Right atrium auricular region (tissue), 2 donors: ENCODE results near the gene DOCK4. TPM values are rescaled to one million over a fixed set of nuclear protein-coding genes. Genes with fewer than 3 reads are reported as not detected.

ENCODE experiments used
- DNase-seq: peaks from one replicate; pipeline ENCODE4 v3.0.0-alpha.2; 2019; ENCODE audit warnings: low spot score
- H3K27ac ChIP-seq, 2 donors: fragments of 200-600 bp; sonication (generic); 1 replicate in 1 of 2; 2 replicates in 1 of 2; pipeline ENCODE4 v1.5.1; 2016 to 2019
- H3K27me3 ChIP-seq, 2 donors: fragments of 200-600 bp; sonication (generic); one replicate each; pipeline versions ENCODE4 v1.5.1 to v1.6.0; 2017 to 2019
- H3K36me3 ChIP-seq: fragments of 200-600 bp; sonication (generic); one replicate; pipeline ENCODE4 v1.5.1; 2016
- H3K4me1 ChIP-seq, 2 donors: fragments of 200-600 bp; sonication (generic); one replicate each; pipeline versions ENCODE4 v1.5.1 to v1.6.0; 2017 to 2019
- H3K4me3 ChIP-seq, 2 donors: fragments of 200-600 bp; sonication (generic); 1 replicate in 1 of 2; 2 replicates in 1 of 2; pipeline ENCODE4 v1.5.1; 2017 to 2019; ENCODE audit warnings: mild to moderate bottlenecking in 1 of 2, moderate library complexity in 1 of 2
- H3K9me3 ChIP-seq, 2 donors: fragments of 200-600 bp; sonication (generic); one replicate each; pipeline ENCODE4 v1.5.1; 2019
- CTCF ChIP-seq, 2 donors: fragments of 200-600 bp; sonication (generic); IDR thresholded peaks; one replicate each; pipeline ENCODE4 v1.5.1; 2019; ENCODE audit warnings: antibody characterized with exemption in 2 of 2
- total RNA-seq, 2 donors: library from RNA; depleted of rRNA; stranded (reverse); fragments of >200 nt; gene quantifications; one replicate each; pipeline ENCODE4 v1.1.0, GENCODE V29; 2016

DOCK4 gene
- total RNA-seq, 2 donors from 2014 or later = 12.3 to 17.8 TPM

DNA sequence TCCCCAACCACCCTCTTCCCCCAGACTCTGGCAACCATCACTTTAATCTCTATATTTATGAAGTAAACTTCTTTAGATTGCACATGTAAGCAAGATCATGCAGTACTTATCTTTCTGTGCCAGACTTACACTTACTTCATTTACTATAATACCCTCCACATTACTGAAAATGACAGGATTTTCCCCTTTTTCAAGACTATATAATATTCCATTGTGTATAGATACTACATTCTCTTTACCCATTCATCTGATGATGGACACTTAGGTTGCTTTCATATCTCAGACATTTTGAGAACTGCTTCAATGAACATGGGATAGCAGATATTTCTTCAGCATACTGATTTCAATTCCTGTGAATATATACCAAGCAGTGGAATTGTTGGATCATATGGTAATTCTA, 4.4 kb downstream of the DOCK4 start:
- H3K27me3 ChIP-seq = no peaks in the 10 kb centered on the region
- H3K36me3 ChIP-seq = no peaks in the 10 kb centered on the region
- H3K4me3 ChIP-seq = no peak overlapping the region
- H3K4me1 ChIP-seq = peaks cover 0 to 18% of the 10 kb centered on the region in 2 donors
- DNase-seq = no peak
- TF ChIP-seq CTCF (IDR thresholded peaks at IDR 0.05) = no peak
- H3K9me3 ChIP-seq = no peaks in the 10 kb centered on the region
- H3K27ac ChIP-seq = no peak overlapping the region

DNA sequence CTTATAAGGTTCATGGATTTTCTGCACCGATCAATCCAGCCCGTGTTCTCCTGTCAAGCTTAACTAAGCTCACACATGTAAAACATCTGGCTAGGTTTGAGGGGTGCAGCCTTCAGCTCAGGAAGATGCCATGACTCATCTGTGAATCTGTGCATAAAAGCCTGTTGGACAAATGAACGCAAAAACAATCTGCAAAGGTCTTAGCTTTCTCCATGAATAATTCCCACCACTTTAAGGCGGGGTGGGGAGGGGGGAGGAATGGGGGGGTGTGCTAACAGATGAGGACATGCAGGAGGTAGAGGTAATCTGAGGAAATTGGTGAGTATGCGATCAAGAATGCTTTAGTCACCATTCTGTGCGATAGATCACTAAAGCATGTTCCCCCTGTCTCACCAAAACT, 4.8 kb downstream of the DOCK4 start:
- H3K4me1 ChIP-seq = peaks cover 0 to 18% of the 10 kb centered on the region in 2 donors
- no peak overlapping the region for H3K27ac ChIP-seq
- no peak for TF ChIP-seq CTCF (IDR thresholded peaks at IDR 0.05)
- H3K36me3 ChIP-seq = no peaks in the 10 kb centered on the region
- no peaks in the 10 kb centered on the region for H3K27me3 ChIP-seq
- no peaks in the 10 kb centered on the region for H3K9me3 ChIP-seq
- no peak overlapping the region for H3K4me3 ChIP-seq
- DNase-seq = no peak

DNA sequence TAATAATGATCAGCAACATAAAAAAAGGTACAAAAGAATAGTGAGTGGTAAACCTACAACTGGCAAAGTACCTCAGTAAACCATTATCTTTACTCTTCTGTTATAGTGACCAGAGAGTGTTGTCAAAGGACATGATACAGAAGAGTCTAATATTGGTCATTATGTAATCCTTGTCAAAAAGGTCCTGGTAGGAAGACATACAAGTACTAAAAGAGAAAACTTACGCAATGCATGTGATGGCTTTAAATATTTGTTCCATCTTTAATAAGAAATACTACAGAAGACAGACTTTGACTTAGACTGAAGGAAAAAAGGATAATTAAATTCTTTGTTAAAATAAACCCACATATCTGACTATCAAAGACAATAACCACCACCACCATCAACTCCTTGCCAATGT, 6.5 kb downstream of the DOCK4 start:
- no peak for TF ChIP-seq CTCF (IDR thresholded peaks at IDR 0.05)
- Histone ChIP-seq H3K36me3 (no peaks in the 10 kb centered on the region), H3K4me3 (no peak overlapping the region), H3K27ac (no peak overlapping the region), H3K27me3 (no peaks in the 10 kb centered on the region), H3K9me3 (no peaks in the 10 kb centered on the region), H3K4me1 (peaks cover 0 to 18% of the 10 kb centered on the region in 2 donors)
- DNase-seq = no peak

GRCh38 chr7:112199035-112199655, 7.1 kb downstream of the DOCK4 start:
- Histone ChIP-seq H3K9me3 (no peaks in the 10 kb centered on the region), H3K4me1 (peaks cover 0 to 15% of the 10 kb centered on the region in 2 donors), H3K4me3 (no peak overlapping the region), H3K36me3 (no peaks in the 10 kb centered on the region), H3K27me3 (no peaks in the 10 kb centered on the region), H3K27ac (no peak overlapping the region)
- no peak for DNase-seq
- TF ChIP-seq CTCF (IDR thresholded peaks at IDR 0.05) = no peak

- H3K4me3 ChIP-seq = no peak overlapping the region
- H3K36me3 ChIP-seq = no peaks in the 10 kb centered on the region
- no peak overlapping the region for H3K27ac ChIP-seq
- H3K9me3 ChIP-seq = no peaks in the 10 kb centered on the region
- no peaks in the 10 kb centered on the region for H3K27me3 ChIP-seq
- DNase-seq = no peak
- no peak for TF ChIP-seq CTCF (IDR thresholded peaks at IDR 0.05)
- H3K4me1 ChIP-seq = peaks cover 0 to under 1% of the 10 kb centered on the region in 2 donors
These were observed 8.9 kb downstream of the DOCK4 start for GRCh38 chr7:112197322-112197721.

DNA sequence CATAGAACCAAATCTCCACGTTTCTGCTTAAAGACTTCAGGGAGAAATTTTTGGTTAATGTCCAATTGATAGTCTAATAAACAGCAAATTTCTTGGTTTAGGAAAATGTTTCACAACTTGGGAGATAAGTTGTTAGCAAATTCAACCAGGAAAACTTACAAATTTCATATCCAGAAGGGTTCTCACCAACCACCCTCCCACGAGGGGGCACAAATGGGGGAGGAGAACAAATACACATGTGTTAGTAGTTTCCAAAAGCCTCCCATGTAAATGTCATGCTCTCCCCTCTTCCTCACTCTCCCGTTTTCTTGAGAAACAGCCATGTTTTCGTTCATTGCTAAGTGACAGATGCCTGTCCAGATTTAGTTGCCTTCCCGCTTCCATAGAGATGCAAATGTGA, 10.5 kb downstream of the DOCK4 start:
- no peak overlapping the region for H3K4me3 ChIP-seq
- H3K27me3 ChIP-seq = no peaks in the 10 kb centered on the region
- H3K36me3 ChIP-seq = no peaks in the 10 kb centered on the region
- DNase-seq = no peak
- no peaks in the 10 kb centered on the region for H3K4me1 ChIP-seq
- H3K9me3 ChIP-seq = no peaks in the 10 kb centered on the region
- TF ChIP-seq CTCF (IDR thresholded peaks at IDR 0.05) = no peak
- H3K27ac ChIP-seq = no peak overlapping the region
